IMR-90 (cell line): ENCODE data around the gene PPARG. TPM values are rescaled to one million over a fixed set of nuclear protein-coding genes. Genes with fewer than 3 reads are reported as not detected.

Experiments used
- ATAC-seq: fragments of 200-7000 bp; cut with Tn5 transposase; 2 replicates; pipeline ENCODE4 v1.9.1; 2020; ENCODE audit warnings: low read depth, mild to moderate bottlenecking, moderate library complexity
- BruUV-seq: library from RNA; stranded (reverse); fragments of 400-500 nt; replicated peaks from 2 replicates; lab custom pipeline; 2021; lab: Mats Ljungman, UMichigan
- CTCF ChIA-PET: fragments of 300-600 bp; formaldehyde crosslinking; extraction: SDS; loops from one replicate; lab custom pipeline; 2021; ENCODE audit warnings: antibody characterized with exemption; lab: Yijun Ruan, JAX
- POLR2A ChIA-PET: fragments of 300-600 bp; sonication (Branson Sonifier 250); formaldehyde crosslinking; loops from one replicate; lab custom pipeline; 2022; ENCODE audit warnings: antibody characterized with exemption; ENCODE audit not compliant: unreplicated experiment; lab: Charles Lee
- DNase-seq: peaks from one replicate; pipeline ENCODE4 v3.0.0; 2013
- H2AFZ ChIP-seq: replicated peaks from 2 replicates; pipeline ENCODE3; 2013; ENCODE audit warnings: low read length, mild to moderate bottlenecking; ENCODE audit not compliant: poor library complexity
- H2AK5ac ChIP-seq: 2 replicates; pipeline ENCODE4 v1.6.1; 2013; ENCODE audit warnings: low read depth, low read length, inconsistent platforms
- H2AK9ac ChIP-seq: replicated peaks from 2 replicates; pipeline ENCODE3; 2013; ENCODE audit warnings: mild to moderate bottlenecking, low read depth, low read length, moderate library complexity; ENCODE audit not compliant: poor library complexity
- H2BK120ac ChIP-seq: 2 replicates; pipeline ENCODE4 v1.6.1; 2013; ENCODE audit warnings: low read depth, low read length, inconsistent platforms
- H2BK15ac ChIP-seq: 3 replicates; pipeline ENCODE4 v1.6.1; 2013; ENCODE audit warnings: low read depth, low read length, inconsistent platforms
- H2BK20ac ChIP-seq: 2 replicates; pipeline ENCODE4 v1.6.1; 2013; ENCODE audit warnings: low read depth, mild to moderate bottlenecking, inconsistent platforms, low read length, moderate library complexity
- H2BK5ac ChIP-seq: 2 replicates; pipeline ENCODE4 v1.6.1; 2013; ENCODE audit warnings: mild to moderate bottlenecking, low read depth, low read length, inconsistent platforms; ENCODE audit not compliant: poor library complexity, severe bottlenecking
- H3K14ac ChIP-seq: replicated peaks from 2 replicates; pipeline ENCODE4 v1.6.1; 2013; ENCODE audit warnings: low read depth, low read length, inconsistent platforms
- H3K18ac ChIP-seq: 2 replicates; pipeline ENCODE4 v1.6.1; 2013; ENCODE audit warnings: low read depth, low read length, control low read depth
- H3K23ac ChIP-seq: 2 replicates; pipeline ENCODE4 v1.6.1; 2013; ENCODE audit warnings: low read depth, low read length, inconsistent platforms
- H3K27ac ChIP-seq: 2 replicates; pipeline ENCODE4 v1.5.1; 2013; ENCODE audit warnings: mild to moderate bottlenecking, control low read depth, low read length; ENCODE audit not compliant: insufficient read depth
- H3K27me3 ChIP-seq: 2 replicates; pipeline ENCODE4 v1.6.1; 2013; ENCODE audit warnings: low read length; ENCODE audit not compliant: control insufficient read depth, insufficient read depth
- H3K36me3 ChIP-seq: 2 replicates; pipeline ENCODE4 v1.6.1; 2013; ENCODE audit warnings: low read length, mixed read lengths; ENCODE audit not compliant: control insufficient read depth, insufficient read depth
- H3K4ac ChIP-seq: 2 replicates; pipeline ENCODE4 v1.6.1; 2013; ENCODE audit warnings: low read depth, low read length, inconsistent platforms
- H3K4me1 ChIP-seq: 2 replicates; pipeline ENCODE4 v1.6.1; 2013; ENCODE audit warnings: low read length, mixed read lengths; ENCODE audit not compliant: control insufficient read depth, insufficient read depth
- H3K4me2 ChIP-seq: 2 replicates; pipeline ENCODE4 v1.6.1; 2013; ENCODE audit warnings: low read depth, mild to moderate bottlenecking, control low read depth, low read length, moderate library complexity
- H3K4me3 ChIP-seq: 2 replicates; pipeline ENCODE4 v1.5.1; 2013; ENCODE audit warnings: low read depth, mild to moderate bottlenecking, control low read depth, low read length, moderate library complexity; ENCODE audit not compliant: insufficient read depth
- H3K56ac ChIP-seq: 2 replicates; pipeline ENCODE4 v1.6.1; 2013; ENCODE audit warnings: low read length, inconsistent platforms; ENCODE audit not compliant: insufficient read depth; ENCODE audit errors: extremely low read depth
- H3K79me1 ChIP-seq, 2 experiments: 2 replicates each; pipeline ENCODE4 v1.6.1; 2013; ENCODE audit warnings: low read length in 2 of 2, inconsistent platforms in 1 of 2, low read depth in 1 of 2
- H3K9ac ChIP-seq: 2 replicates; pipeline ENCODE4 v1.6.1; 2013; ENCODE audit warnings: low read depth, low read length, control low read depth
- H3K9me1 ChIP-seq: 2 replicates; pipeline ENCODE4 v1.6.1; 2013; ENCODE audit warnings: low read length, inconsistent platforms; ENCODE audit not compliant: insufficient read depth
- H3K9me3 ChIP-seq: 2 replicates; pipeline ENCODE4 v1.6.1; 2013; ENCODE audit warnings: low read length; ENCODE audit not compliant: control insufficient read depth, insufficient read depth
- H4K20me1 ChIP-seq: 2 replicates; pipeline ENCODE4 v1.6.1; 2013; ENCODE audit warnings: low read length, inconsistent platforms; ENCODE audit not compliant: insufficient read depth
- H4K5ac ChIP-seq: 2 replicates; pipeline ENCODE4 v1.6.1; 2013; ENCODE audit warnings: mild to moderate bottlenecking, low read depth, low read length, control low read depth
- H4K8ac ChIP-seq, 2 experiments: 2 replicates each; pipeline ENCODE4 v1.6.1; 2013; ENCODE audit warnings: low read depth in 2 of 2, low read length in 2 of 2, control low read depth in 1 of 2, inconsistent platforms in 1 of 2
- H4K91ac ChIP-seq: 2 replicates; pipeline ENCODE4 v1.6.1; 2013; ENCODE audit warnings: low read depth, low read length, inconsistent platforms; ENCODE audit not compliant: insufficient read depth
- BHLHE40 ChIP-seq: fragments of 150-350 bp; IDR thresholded peaks from 2 replicates; pipeline ENCODE4 v1.6.1; 2016; ENCODE audit warnings: mild to moderate bottlenecking, low read depth, low read length
- CEBPB ChIP-seq: IDR thresholded peaks from 2 replicates; pipeline ENCODE4 v1.6.1; 2012; ENCODE audit warnings: low read depth, low read length, improper control_type of control experiment
- CHD1 ChIP-seq: IDR thresholded peaks from 2 replicates; pipeline ENCODE4 v1.6.1; 2012; ENCODE audit warnings: low read depth, low read length, improper control_type of control experiment
- FOS ChIP-seq: fragments of 150-350 bp; IDR thresholded peaks from 2 replicates; pipeline ENCODE4 v1.6.1; 2016; ENCODE audit warnings: low read depth, low read length
- MAZ ChIP-seq: IDR thresholded peaks from 2 replicates; pipeline ENCODE4 v1.6.1; 2012; ENCODE audit warnings: low read depth, mild to moderate bottlenecking, low read length, improper control_type of control experiment, moderate library complexity, borderline replicate concordance
- NFE2L2 ChIP-seq: fragments of 150-350 bp; IDR thresholded peaks from 2 replicates; pipeline ENCODE4 v1.6.1; 2016; ENCODE audit warnings: low read depth, mild to moderate bottlenecking, low read length
- POLR2A ChIP-seq: IDR thresholded peaks from 2 replicates; pipeline ENCODE4 v1.6.1; 2012; ENCODE audit warnings: mild to moderate bottlenecking, low read depth, low read length
- RCOR1 ChIP-seq: IDR thresholded peaks from 2 replicates; pipeline ENCODE4 v1.6.1; 2012; ENCODE audit warnings: mild to moderate bottlenecking, low read length, improper control_type of control experiment; ENCODE audit not compliant: insufficient replicate concordance
- SMC3 ChIP-seq: fragments of 150-350 bp; IDR thresholded peaks from 2 replicates; pipeline ENCODE4 v1.6.1; 2016; ENCODE audit warnings: low read depth, mild to moderate bottlenecking, antibody characterized with exemption, low read length, moderate library complexity
- WGBS, 2 experiments: methylation state at CpG; one replicate each; pipeline versions ENCODE4 v1.1.5 to v1.1.7; 2013; ENCODE audit warnings: missing lambda C conversion rate in 2 of 2; ENCODE audit not compliant: insufficient read length in 1 of 2; ENCODE audit errors: extremely low coverage in 2 of 2; 5-methylcytosine and 5-hydroxymethylcytosine counted together
- dilution Hi-C: fragments of 300-500 bp; cut with HindIII; formaldehyde crosslinking; loops from one replicate; pipeline ENCODE4 v1.14.3; 2018; ENCODE audit warnings: low sequenced_read_pairs; ENCODE audit not compliant: unreplicated experiment
- in situ Hi-C: fragments of 300-500 bp; cut with MboI; formaldehyde crosslinking; loops from 3 replicates; pipeline ENCODE4 v1.14.3; 2019; ENCODE audit warnings: low sequenced_read_pairs, inconsistent platforms, mixed read lengths
- intact Hi-C: fragments of 100-400 bp; cut with micrococcal nuclease; formaldehyde crosslinking; loops from 2 replicates; pipeline ENCODE4 v1.10.0; 2022
- polyA plus RNA-seq, 3 experiments: library from polyadenylated mRNA; depleted of rRNA; stranded (reverse); fragments of >200 nt; gene quantifications; 2 replicates each; pipeline ENCODE4 v1.2.3, GENCODE V29; 2012; ENCODE audit warnings: low replicate concordance in 1 of 3
- total RNA-seq: library from RNA; depleted of rRNA; stranded (reverse); fragments of >200 nt; gene quantifications from 2 replicates; pipeline ENCODE4 v1.2.3, GENCODE V29; 2012
- TF ChIP-seq, protein P1 (sequence below): fragments of 150-350 bp; IDR thresholded peaks from 2 replicates; pipeline ENCODE4 v1.6.1; 2016; ENCODE audit warnings: low read depth, mild to moderate bottlenecking, low read length, moderate library complexity, borderline replicate concordance

PPARG gene
- total and polyA plus RNA-seq, 2 of the 4 experiments (the other 2 are of a cell fraction): 11.2 to 23.8 TPM

DNA sequence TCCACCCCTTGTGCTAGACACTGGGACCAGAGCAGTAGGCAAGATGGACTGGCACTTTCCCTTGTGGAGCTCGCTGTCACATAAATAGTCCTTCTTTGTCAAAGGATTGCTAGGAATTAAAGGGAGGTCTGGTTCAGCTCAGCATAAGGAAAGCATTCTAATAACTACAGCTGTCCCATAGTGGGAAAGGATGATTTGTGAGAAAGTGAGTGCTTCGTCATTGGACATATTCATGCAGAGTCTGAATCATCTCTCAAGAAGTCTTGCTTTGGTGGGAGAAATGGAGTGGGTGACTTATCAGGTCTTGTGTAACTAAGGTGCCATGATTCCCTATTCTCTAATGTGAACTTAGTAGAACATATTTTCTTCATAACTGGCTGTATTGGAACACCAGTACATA is 14.7 kb downstream of the PPARG start:
- Histone ChIP-seq H2BK5ac (peak overlapping the region; percentile 92), H2BK15ac (peak overlapping the region; percentile 69; the same call in 2 of the 3 replicates), H3K27me3 (no peaks in the 10 kb centered on the region), H3K9me1 (peaks cover 29% of the 10 kb centered on the region), H3K56ac (no peak overlapping the region), H4K8ac (peak overlapping the region in 1 of 2 experiments; percentile 71; a peak in 2 of 4 replicates), H4K91ac (peak overlapping the region; percentile 79), H4K5ac (no peak overlapping the region), H3K4me3 (no peak overlapping the region), H4K20me1 (no peaks in the 10 kb centered on the region; the same call in 1 of the 2 replicates), H3K14ac (peak overlapping the region; percentile 79), H2AK5ac (peak overlapping the region; percentile 99), H2BK120ac (peak overlapping the region; percentile 82), H2AFZ (peak overlapping the region; percentile 61), H2BK20ac (peak overlapping the region; percentile 90), H3K9ac (no peak overlapping the region), H2AK9ac (peak overlapping the region; percentile 84), H3K9me3 (no peaks in the 10 kb centered on the region), H3K27ac (peak overlapping the region; percentile 91), H3K4me1 (peaks cover 7% of the 10 kb centered on the region), H3K36me3 (no peaks in the 10 kb centered on the region), H3K23ac (peak overlapping the region; percentile 84; the same call in 1 of the 2 replicates), H3K4ac (peak overlapping the region; percentile 87), H3K18ac (peak overlapping the region; percentile 29; the same call in 1 of the 2 replicates), H3K4me2 (peak overlapping the region; percentile 20; the same call in 1 of the 2 replicates), H3K79me1 (peaks cover 23 to 50% of the 10 kb centered on the region in 2 experiments)
- in situ Hi-C loops (no loop called here), dilution Hi-C loops (no loop called here), intact Hi-C loops (no loop called here)
- peak; percentile 98 for DNase-seq
- CTCF ChIA-PET: no interaction called here
- peak; percentile 85 for TF ChIP-seq FOS
- no peak for TF ChIP-seq MAZ
- TF ChIP-seq, protein P1, sequence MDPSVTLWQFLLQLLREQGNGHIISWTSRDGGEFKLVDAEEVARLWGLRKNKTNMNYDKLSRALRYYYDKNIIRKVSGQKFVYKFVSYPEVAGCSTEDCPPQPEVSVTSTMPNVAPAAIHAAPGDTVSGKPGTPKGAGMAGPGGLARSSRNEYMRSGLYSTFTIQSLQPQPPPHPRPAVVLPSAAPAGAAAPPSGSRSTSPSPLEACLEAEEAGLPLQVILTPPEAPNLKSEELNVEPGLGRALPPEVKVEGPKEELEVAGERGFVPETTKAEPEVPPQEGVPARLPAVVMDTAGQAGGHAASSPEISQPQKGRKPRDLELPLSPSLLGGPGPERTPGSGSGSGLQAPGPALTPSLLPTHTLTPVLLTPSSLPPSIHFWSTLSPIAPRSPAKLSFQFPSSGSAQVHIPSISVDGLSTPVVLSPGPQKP: no peak
- peak; percentile 32 for TF ChIP-seq RCOR1
- TF ChIP-seq NFE2L2: peak; percentile 70; the same call in 1 of the 2 replicates
- TF ChIP-seq BHLHE40: 0 out of 2 replicates have a peak, but pooled peaks have one; percentile 7
- TF ChIP-seq POLR2A: no peak
- TF ChIP-seq SMC3: no peak
- no peak for TF ChIP-seq CHD1
- peak; percentile 94 for TF ChIP-seq CEBPB
- no CpG with 5 or more reads among the region's 2 CpGs for WGBS, 2 experiments
- peak; percentile 82 for ATAC-seq
- BruUV-seq: no TSS peak
- POLR2A ChIA-PET: interaction anchor here (0.5 kb wide), 1 partner anchor 27 kb away, joined by 4 read pairs; no protein-coding TSS in a partner anchor
